Glutamatergic neuron (in vitro differentiated cells): ENCODE results near the gene CLINT1. TPM values are rescaled to one million over a fixed set of nuclear protein-coding genes. Genes with fewer than 3 reads are reported as not detected.

Experiments used
- DNase-seq: peaks from one replicate; pipeline ENCODE4 v3.0.0; 2022
- H3K27ac Mint-ChIP-seq: one replicate; pipeline ENCODE4 v1.8.0; 2020; ENCODE audit warnings: mild to moderate bottlenecking, mixed read lengths, inconsistent platforms; ENCODE audit not compliant: unreplicated experiment
- H3K27me3 Mint-ChIP-seq: one replicate; pipeline ENCODE4 v1.8.0; 2020; ENCODE audit warnings: mild to moderate bottlenecking, moderate library complexity, mixed read lengths, inconsistent platforms; ENCODE audit not compliant: unreplicated experiment
- H3K36me3 Mint-ChIP-seq: one replicate; pipeline ENCODE4 v1.8.0; 2020; ENCODE audit warnings: mild to moderate bottlenecking, mixed read lengths, inconsistent platforms; ENCODE audit not compliant: unreplicated experiment
- H3K4me1 Mint-ChIP-seq: one replicate; pipeline ENCODE4 v1.8.0; 2020; ENCODE audit warnings: mild to moderate bottlenecking, low read depth, mixed read lengths, inconsistent platforms; ENCODE audit not compliant: unreplicated experiment
- H3K4me3 Mint-ChIP-seq: one replicate; pipeline ENCODE4 v1.8.0; 2020; ENCODE audit warnings: mild to moderate bottlenecking, mixed read lengths, inconsistent platforms; ENCODE audit not compliant: unreplicated experiment
- H3K9me3 Mint-ChIP-seq: one replicate; pipeline ENCODE4 v1.8.0; 2020; ENCODE audit warnings: mild to moderate bottlenecking, moderate library complexity, mixed read lengths, inconsistent platforms; ENCODE audit not compliant: unreplicated experiment
- total RNA-seq: library from RNA; stranded (reverse); fragmentation: NEBNext Ultra II Directional; extraction: Animal tissue kit (Norgen Biotek cat#: 25700); gene quantifications from one replicate; pipeline ENCODE4 v1.2.1, GENCODE V29; 2021; ENCODE audit not compliant: unreplicated experiment
- TF ChIP-seq, protein P1 (sequence below): fragments of 200-600 bp; sonication (generic); IDR thresholded peaks from one replicate; pipeline ENCODE4 v1.5.0; 2021; ENCODE audit not compliant: partially characterized antibody, unreplicated experiment

The CLINT1 gene
- total RNA-seq, 1 donor from 2014 or later, result 38.0 TPM

DNA sequence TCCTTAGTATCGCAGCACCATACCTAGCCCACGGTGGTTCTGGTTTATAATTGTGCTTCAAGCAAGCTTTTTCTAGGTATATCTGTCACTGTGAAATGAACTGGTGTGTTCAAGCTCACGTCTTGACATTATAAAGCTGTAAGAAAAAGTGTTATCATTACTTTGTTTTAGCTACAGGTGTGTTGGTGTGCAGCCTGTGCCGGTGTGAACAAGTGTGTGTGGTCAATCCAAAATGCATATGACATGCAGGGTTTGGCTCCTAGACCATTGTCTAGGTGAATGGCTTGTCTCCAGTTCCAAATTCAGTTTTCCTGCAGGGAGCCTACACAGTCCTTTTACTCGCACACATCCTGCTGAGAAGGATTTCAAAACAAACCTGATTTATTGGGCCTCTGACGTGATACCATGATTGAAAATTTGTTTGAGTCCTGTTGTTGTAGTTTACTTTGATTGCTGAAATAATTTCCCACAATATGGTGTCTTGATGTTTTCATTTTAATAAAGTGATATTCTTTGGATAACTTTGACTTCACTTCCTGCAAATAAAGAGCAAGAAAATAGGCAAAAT, 111.7 kb downstream of the CLINT1 start:
- TF ChIP-seq, protein P1, sequence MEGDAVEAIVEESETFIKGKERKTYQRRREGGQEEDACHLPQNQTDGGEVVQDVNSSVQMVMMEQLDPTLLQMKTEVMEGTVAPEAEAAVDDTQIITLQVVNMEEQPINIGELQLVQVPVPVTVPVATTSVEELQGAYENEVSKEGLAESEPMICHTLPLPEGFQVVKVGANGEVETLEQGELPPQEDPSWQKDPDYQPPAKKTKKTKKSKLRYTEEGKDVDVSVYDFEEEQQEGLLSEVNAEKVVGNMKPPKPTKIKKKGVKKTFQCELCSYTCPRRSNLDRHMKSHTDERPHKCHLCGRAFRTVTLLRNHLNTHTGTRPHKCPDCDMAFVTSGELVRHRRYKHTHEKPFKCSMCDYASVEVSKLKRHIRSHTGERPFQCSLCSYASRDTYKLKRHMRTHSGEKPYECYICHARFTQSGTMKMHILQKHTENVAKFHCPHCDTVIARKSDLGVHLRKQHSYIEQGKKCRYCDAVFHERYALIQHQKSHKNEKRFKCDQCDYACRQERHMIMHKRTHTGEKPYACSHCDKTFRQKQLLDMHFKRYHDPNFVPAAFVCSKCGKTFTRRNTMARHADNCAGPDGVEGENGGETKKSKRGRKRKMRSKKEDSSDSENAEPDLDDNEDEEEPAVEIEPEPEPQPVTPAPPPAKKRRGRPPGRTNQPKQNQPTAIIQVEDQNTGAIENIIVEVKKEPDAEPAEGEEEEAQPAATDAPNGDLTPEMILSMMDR, result no peak
- Mint-ChIP-seq H3K36me3 (no peaks in the 10 kb centered on the region), H3K4me3 (no peak overlapping the region), H3K4me1 (peaks cover 9% of the 10 kb centered on the region), H3K9me3 (peaks cover 7% of the 10 kb centered on the region), H3K27ac (no peak overlapping the region), H3K27me3 (peaks cover 6% of the 10 kb centered on the region)
- no peak for DNase-seq

DNA sequence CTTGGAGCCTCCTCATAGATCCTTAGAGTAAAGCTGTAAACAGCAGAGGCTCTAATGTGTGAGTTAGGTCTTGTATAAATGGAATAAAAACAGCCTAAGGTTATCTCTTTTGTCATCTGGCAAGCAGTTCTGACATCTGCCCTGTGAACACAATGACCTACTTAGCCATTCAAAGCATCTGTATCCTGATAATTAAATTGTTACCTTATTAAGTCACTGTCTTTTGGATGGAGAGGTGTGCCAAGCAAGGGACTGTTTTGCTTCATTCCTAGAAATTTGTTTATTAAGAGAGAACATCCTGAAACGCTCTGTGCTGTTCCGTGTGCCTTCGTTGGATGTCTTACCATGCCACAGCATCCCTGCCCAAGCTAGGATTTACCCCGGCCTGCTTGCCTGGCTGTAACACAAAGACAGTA, 113.9 kb downstream of the CLINT1 start:
- TF ChIP-seq, protein P1, result no peak
- H3K27me3 Mint-ChIP-seq, result peaks cover 6% of the 10 kb centered on the region
- H3K4me1 Mint-ChIP-seq, result peaks cover 16% of the 10 kb centered on the region
- H3K4me3 Mint-ChIP-seq, result peak overlapping the region; percentile 95
- H3K27ac Mint-ChIP-seq, result peak overlapping the region; percentile 91
- H3K36me3 Mint-ChIP-seq, result no peaks in the 10 kb centered on the region
- no peak for DNase-seq
- H3K9me3 Mint-ChIP-seq, result peaks cover 7% of the 10 kb centered on the region

DNA sequence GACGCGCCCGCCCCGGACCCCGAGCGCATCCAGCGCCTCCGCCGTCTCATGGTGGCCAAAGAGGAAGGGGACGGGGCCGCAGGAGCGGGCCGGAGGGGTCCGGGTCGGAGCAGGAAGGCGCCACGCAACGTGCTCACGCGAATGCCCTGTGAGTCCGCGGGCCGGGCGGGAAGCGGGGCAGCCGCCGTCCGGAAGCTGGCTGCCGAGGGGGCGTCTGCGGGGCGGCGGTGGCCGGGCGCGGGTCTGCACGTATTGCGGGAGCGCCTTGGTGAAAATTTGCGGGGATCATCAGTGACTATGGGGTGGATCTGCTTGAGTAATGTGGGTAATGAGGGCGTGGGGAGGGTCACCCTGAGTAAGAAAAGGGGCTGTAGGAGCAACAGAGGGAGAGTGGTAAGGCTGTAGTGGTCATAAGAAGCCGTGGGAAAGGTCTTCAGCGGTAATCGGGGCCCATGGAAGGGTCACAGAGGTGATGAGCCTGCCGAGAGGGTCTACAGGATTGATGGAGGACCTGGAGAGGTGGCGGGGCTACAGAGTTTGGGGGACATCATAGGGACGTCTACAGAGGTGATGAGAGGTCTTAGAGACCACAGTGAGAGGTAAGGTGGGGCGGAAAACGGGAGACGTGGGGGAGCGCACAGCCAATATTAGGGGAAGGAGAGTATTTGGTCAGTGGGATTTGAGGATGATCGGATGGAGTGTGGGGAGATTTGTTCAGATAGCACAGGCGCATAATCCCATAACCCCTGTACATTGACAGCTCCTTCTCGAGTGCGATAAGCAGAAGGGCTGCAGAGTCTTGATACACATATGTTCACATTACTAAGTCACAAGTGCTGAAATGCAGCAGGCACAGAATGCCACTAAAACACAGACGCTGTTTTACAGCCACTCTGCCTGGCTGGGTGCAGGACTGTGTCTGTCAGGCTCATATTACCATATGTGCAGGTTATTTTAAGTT, 114.6 kb downstream of the CLINT1 start:
- DNase-seq, result peak; percentile 61
- TF ChIP-seq, protein P1, result no peak
- Mint-ChIP-seq H3K27ac (peak overlapping the region; percentile 91), H3K4me1 (peaks cover 16% of the 10 kb centered on the region), H3K27me3 (peaks cover 6% of the 10 kb centered on the region), H3K36me3 (no peaks in the 10 kb centered on the region), H3K9me3 (peaks cover 7% of the 10 kb centered on the region), H3K4me3 (peak overlapping the region; percentile 95)

DNA sequence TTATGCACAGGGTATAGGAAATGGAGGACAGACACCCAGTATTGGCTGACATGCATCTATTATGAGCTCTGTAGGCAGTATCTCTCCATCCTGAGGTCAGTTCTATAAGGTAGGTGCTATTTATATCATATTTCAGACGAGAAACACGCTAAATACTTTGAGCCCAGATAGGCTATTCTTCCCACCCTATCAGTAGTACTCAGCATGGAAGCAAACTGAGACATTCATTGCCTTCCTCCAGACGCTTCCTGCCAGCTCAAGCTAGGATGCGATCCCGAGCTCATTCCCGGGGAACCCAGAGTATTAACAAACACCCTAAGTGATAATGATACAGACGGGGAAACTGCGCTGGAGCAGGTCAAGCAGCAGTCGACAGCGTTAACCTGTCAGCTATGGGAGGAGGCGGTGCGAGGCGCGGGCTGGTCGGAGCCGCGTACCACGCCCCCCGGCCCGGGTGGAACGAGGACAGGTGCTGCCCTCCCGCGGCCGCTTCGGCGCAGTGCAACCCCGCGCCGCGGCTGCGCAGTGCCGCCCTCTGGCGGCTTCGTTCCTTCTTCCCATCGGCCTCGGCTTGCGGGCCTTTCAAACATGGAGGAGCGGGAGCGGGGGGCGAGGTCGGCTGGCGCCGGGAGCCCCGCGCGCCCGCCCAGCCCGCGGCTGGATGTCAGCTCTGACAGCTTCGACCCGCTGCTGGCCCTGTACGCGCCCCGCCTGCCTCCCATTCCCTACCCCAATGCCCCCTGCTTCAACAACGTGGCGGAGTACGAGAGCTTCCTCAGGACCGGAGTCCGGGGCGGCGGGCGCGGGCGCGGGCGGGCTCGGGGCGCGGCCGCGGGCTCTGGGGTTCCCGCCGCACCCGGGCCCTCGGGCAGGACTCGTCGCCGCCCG, 115.5 kb downstream of the CLINT1 start, which contains the start of gene LSM11:
Gene LSM11, plus strand, starts transcription at position 550 of the 888 bp plus-strand sequence. Its CDS starts 39 bp downstream, at position 589.
- Mint-ChIP-seq H3K9me3 (peaks cover 7% of the 10 kb centered on the region), H3K4me1 (peaks cover 16% of the 10 kb centered on the region), H3K36me3 (no peaks in the 10 kb centered on the region), H3K27ac (peak within 1 kb of the TSS; percentile 91), H3K27me3 (peaks cover 6% of the 10 kb centered on the region), H3K4me3 (peak within 1 kb of the TSS; percentile 95)
- DNase-seq, result peak; percentile 92
- TF ChIP-seq, protein P1, result peak; percentile 100
